Urothelium cell line (cell line): ENCODE data around the gene RAET1L.
"Not testable (repeated sequence)": the region's sequence is repeated elsewhere in the genome, so short reads cannot be mapped to it uniquely, and the experiment has no call there.

Experiments used
- DNase-seq: peaks from one replicate; pipeline ENCODE4 v3.0.0; 2011; ENCODE audit warnings: low spot score, mixed read lengths
- FAIRE-seq: peaks from 2 replicates; lab custom pipeline; 2011; peaks lifted over from hg19 to GRCh38; lab: Jason Lieb, UNC

The RAET1L gene

GRCh38 chr6:149999636-150000035, 25.7 kb downstream of the RAET1L start:
- FAIRE-seq: no peak
- no peak for DNase-seq

GRCh38 chr6:149995971-149996370, 29.4 kb downstream of the RAET1L start:
- no peak for FAIRE-seq
- no peak for DNase-seq

GRCh38 chr6:149995235-149995750, 30.0 kb downstream of the RAET1L start:
- FAIRE-seq (no peak), DNase-seq (no peak)

- FAIRE-seq: no peak
- DNase-seq: no peak
Measured at GRCh38 chr6:149991838-149992237, 33.5 kb downstream of the RAET1L start.

GRCh38 chr6:149991472-149991795, 33.9 kb downstream of the RAET1L start:
- not testable (repeated sequence) for DNase-seq, FAIRE-seq

- FAIRE-seq (no peak), DNase-seq (peak; percentile 24)
Measured at GRCh38 chr6:149990661-149991471, 34.5 kb downstream of the RAET1L start.

GRCh38 chr6:149990212-149990660, 35.1 kb downstream of the RAET1L start:
- no peak for FAIRE-seq
- peak; percentile 20 for DNase-seq

- DNase-seq (no peak), FAIRE-seq (no peak)
Measured at GRCh38 chr6:149988550-149989346, 36.6 kb downstream of the RAET1L start.

GRCh38 chr6:149987602-149988107, 37.7 kb downstream of the RAET1L start:
- FAIRE-seq: no peak
- DNase-seq: no peak

GRCh38 chr6:149985481-149985937, 39.8 kb downstream of the RAET1L start:
- FAIRE-seq (no peak), DNase-seq (peak; percentile 27)

- FAIRE-seq (no peak), DNase-seq (no peak)
Measured at GRCh38 chr6:149984773-149985172, 40.6 kb downstream of the RAET1L start.

GRCh38 chr6:149983145-149983544, 42.2 kb downstream of the RAET1L start:
- FAIRE-seq (no peak), DNase-seq (no peak)

GRCh38 chr6:149979293-149979692, 46.0 kb downstream of the RAET1L start:
- FAIRE-seq: no peak
- DNase-seq: no peak

GRCh38 chr6:149978610-149979009, 46.7 kb downstream of the RAET1L start:
- FAIRE-seq: no peak
- no peak for DNase-seq

- no peak for DNase-seq
- no peak for FAIRE-seq
Measured at GRCh38 chr6:149977221-149977620, 48.1 kb downstream of the RAET1L start.

GRCh38 chr6:149975400-149975799, 49.9 kb downstream of the RAET1L start:
- DNase-seq: no peak

GRCh38 chr6:149974825-149975224, 50.5 kb downstream of the RAET1L start:
- DNase-seq (no peak), FAIRE-seq (no peak)

More at GRCh38 chr6:149975400-149975799, 49.9 kb downstream of the RAET1L start:
- FAIRE-seq: no peak

- not testable (repeated sequence) for FAIRE-seq, DNase-seq
Measured at GRCh38 chr6:149974394-149974793, 50.9 kb downstream of the RAET1L start.

GRCh38 chr6:149969635-149970034, 55.7 kb downstream of the RAET1L start:
- no peak for FAIRE-seq
- no peak for DNase-seq

- not testable (repeated sequence) for FAIRE-seq, DNase-seq
Measured at GRCh38 chr6:149968909-149969308, 56.4 kb downstream of the RAET1L start.
